Measurements from ENCODE around the gene GPR160. TPM values are rescaled to one million over a fixed set of nuclear protein-coding genes. Genes with fewer than 3 reads are reported as not detected.

The GPR160 gene
- total and polyA plus RNA-seq, 4 donors, result 0.99 to 7.2 (median 1.7) TPM

GRCh38 chr3:170024581-170024980 lies 13.2 kb upstream of the GPR160 start:
- Histone ChIP-seq H3K27me3 (ENCODE audit: control insufficient read depth in 4 of 4, insufficient read depth in 4 of 4, low read length in 3 of 4) (no peaks in the 10 kb centered on the region), H3K9me3 (ENCODE audit: control insufficient read depth in 4 of 4, low read length in 3 of 4) (no peaks in the 10 kb centered on the region), H3K9ac (ENCODE audit: low read depth in 1 of 2, low read length in 2 of 2) (no peak overlapping the region), H3K36me3 (ENCODE audit: control insufficient read depth in 4 of 4, insufficient read depth in 3 of 4, low read depth in 1 of 4, low read length in 3 of 4) (no peaks in the 10 kb centered on the region), H3K4me3 (ENCODE audit: low read depth in 1 of 3, low read length in 3 of 3) (no peak overlapping the region), H3K4me1 (ENCODE audit: control insufficient read depth in 4 of 4, insufficient read depth in 4 of 4, low read length in 3 of 4) (no peaks in the 10 kb centered on the region), H3K27ac (ENCODE audit: low read depth in 1 of 2, low read length in 2 of 2) (no peak overlapping the region)
- WGBS, result 93% methylated on average over 4 of the region's 4 CpGs
- DNase-seq (ENCODE audit: low spot score), result no peak
- TF ChIP-seq HNF4G (IDR thresholded peaks at IDR 0.05) (no peak), REST (IDR thresholded peaks at IDR 0.05) (no peak), EGR1 (IDR thresholded peaks at IDR 0.05; ENCODE audit: low read depth in 2 of 2) (no peak), NR2F2 (IDR thresholded peaks at IDR 0.05) (no peak), GABPA (IDR thresholded peaks at IDR 0.05 in 1 of 2, conservative IDR thresholded peaks at IDR 0.05 in 1 of 2) (no peak), HNF4A (conservative IDR thresholded peaks at IDR 0.05) (no peak)

GRCh38 chr3:170027233-170028102 lies 10.3 kb upstream of the GPR160 start:
- TF ChIP-seq HNF4A (conservative IDR thresholded peaks at IDR 0.05) (no peak), ATF3 (IDR thresholded peaks at IDR 0.05) (no peak), CTCF (IDR thresholded peaks at IDR 0.05; ENCODE audit: low read depth, low read length, missing input control) (no peak), JUND (IDR thresholded peaks at IDR 0.05) (no peak)
- H3K36me3 ChIP-seq (ENCODE audit: control insufficient read depth in 4 of 4, insufficient read depth in 3 of 4, low read depth in 1 of 4, low read length in 3 of 4), result no peaks in the 10 kb centered on the region
- no peak overlapping the region for H3K4me3 ChIP-seq (ENCODE audit: low read depth in 1 of 3, low read length in 3 of 3)
- DNase-seq (ENCODE audit: low spot score), result no peak
- 80% methylated on average over 4 of the region's 4 CpGs for WGBS
- no peaks in the 10 kb centered on the region for H3K27me3 ChIP-seq (ENCODE audit: control insufficient read depth in 4 of 4, insufficient read depth in 4 of 4, low read length in 3 of 4)
- H3K9me3 ChIP-seq (ENCODE audit: control insufficient read depth in 4 of 4, low read length in 3 of 4), result no peaks in the 10 kb centered on the region
- no peak overlapping the region for H3K9ac ChIP-seq (ENCODE audit: low read depth in 1 of 2, low read length in 2 of 2)
- H3K27ac ChIP-seq (ENCODE audit: low read depth in 1 of 2, low read length in 2 of 2), result no peak overlapping the region
- no peaks in the 10 kb centered on the region for H3K4me1 ChIP-seq (ENCODE audit: control insufficient read depth in 4 of 4, insufficient read depth in 4 of 4, low read length in 3 of 4)

- Histone ChIP-seq H3K9ac (ENCODE audit: low read depth in 1 of 2, low read length in 2 of 2) (no peak overlapping the region), H3K27me3 (ENCODE audit: control insufficient read depth in 4 of 4, insufficient read depth in 4 of 4, low read length in 3 of 4) (no peaks in the 10 kb centered on the region), H3K4me3 (ENCODE audit: low read depth in 1 of 3, low read length in 3 of 3) (no peak overlapping the region), H3K36me3 (ENCODE audit: control insufficient read depth in 4 of 4, insufficient read depth in 3 of 4, low read depth in 1 of 4, low read length in 3 of 4) (no peaks in the 10 kb centered on the region), H3K27ac (ENCODE audit: low read depth in 1 of 2, low read length in 2 of 2) (no peak overlapping the region), H3K4me1 (ENCODE audit: control insufficient read depth in 4 of 4, insufficient read depth in 4 of 4, low read length in 3 of 4) (peaks cover 4 to 11% (median 8%) of the 10 kb centered on the region in 4 donors), H3K9me3 (ENCODE audit: control insufficient read depth in 4 of 4, low read length in 3 of 4) (no peaks in the 10 kb centered on the region)
- no peak for DNase-seq (ENCODE audit: low spot score)
- 73% methylated on average over 8 of the region's 8 CpGs for WGBS
- no peak for TF ChIP-seq NR2F2 (IDR thresholded peaks at IDR 0.05)
- TF ChIP-seq SP1 (IDR thresholded peaks at IDR 0.05), result no peak
- TF ChIP-seq ATF3 (IDR thresholded peaks at IDR 0.05), result no peak
- no peak for TF ChIP-seq RAD21 (IDR thresholded peaks at IDR 0.05)
- no peak for TF ChIP-seq RXRA (IDR thresholded peaks at IDR 0.05)
- TF ChIP-seq HNF4A (conservative IDR thresholded peaks at IDR 0.05), result no peak
- no peak for TF ChIP-seq JUND (IDR thresholded peaks at IDR 0.05)
- no peak for TF ChIP-seq MAX (IDR thresholded peaks at IDR 0.05)
- no peak for TF ChIP-seq FOXA2 (IDR thresholded peaks at IDR 0.05)
- TF ChIP-seq HNF4G (IDR thresholded peaks at IDR 0.05), result no peak
- no peak for TF ChIP-seq GABPA (IDR thresholded peaks at IDR 0.05 in 1 of 2, conservative IDR thresholded peaks at IDR 0.05 in 1 of 2)
- TF ChIP-seq YY1 (IDR thresholded peaks at IDR 0.05), result no peak
- no peak for TF ChIP-seq EGR1 (IDR thresholded peaks at IDR 0.05; ENCODE audit: low read depth in 2 of 2)
- no peak for TF ChIP-seq REST (IDR thresholded peaks at IDR 0.05)
- TF ChIP-seq TAF1 (conservative IDR thresholded peaks at IDR 0.05), result no peak
Measured at GRCh38 chr3:170033489-170033888, 4.3 kb upstream of the GPR160 start.

Data from liver (tissue), 9 donors.